Adrenal gland (tissue), 12 donors: Measurements from ENCODE around the gene ETF1. TPM values are rescaled to one million over a fixed set of nuclear protein-coding genes. Genes with fewer than 3 reads are reported as not detected.

ENCODE experiments used
- DNase-seq, 7 donors: peaks; one replicate each; pipeline ENCODE4 v3.0.0-alpha.2; 2019 to 2020
- H3K27ac ChIP-seq, 5 donors: fragments of 200-600 bp; sonication (generic) in 4 of 5; 1 replicate in 3 of 5; 2 replicates in 2 of 5; pipeline versions ENCODE4 v1.5.1 to v1.8.0; 2016 to 2020; ENCODE audit warnings: mild to moderate bottlenecking in 1 of 5
- H3K27me3 ChIP-seq: fragments of 200-600 bp; 2 replicates; pipeline ENCODE4 v1.8.0; 2021
- H3K36me3 ChIP-seq, 2 donors: fragments of 200-600 bp; replicated peaks in 1 of 2; 1 replicate in 1 of 2; 2 replicates in 1 of 2; pipeline versions ENCODE4 v1.5.1 to v1.8.0; 2018 to 2022
- H3K4me1 ChIP-seq, 2 donors: fragments of 200-600 bp; replicated peaks in 1 of 2; 1 replicate in 1 of 2; 2 replicates in 1 of 2; pipeline versions ENCODE4 v1.5.1 to v1.8.0; 2018 to 2021
- H3K4me3 ChIP-seq, 4 donors: fragments of 200-600 bp; sonication (generic) in 3 of 4; one replicate each; pipeline ENCODE4 v1.5.1; 2016 to 2018
- H3K9me3 ChIP-seq, 3 donors: fragments of 200-600 bp; sonication (generic) in 1 of 3; replicated peaks in 1 of 3; 1 replicate in 2 of 3; 2 replicates in 1 of 3; pipeline versions ENCODE4 v1.5.1 to v1.8.0; 2016 to 2021
- CTCF ChIP-seq, 6 experiments: fragments of 450-650 bp in 4 of 6; fragments of 200-600 bp in 2 of 6; sonication (generic) in 1 of 6; IDR thresholded peaks; 1 replicate in 5 of 6; 2 replicates in 1 of 6; pipeline versions ENCODE4 v1.5.1 to v1.8.0; 2016 to 2021; ENCODE audit warnings: antibody characterized with exemption in 6 of 6, mild to moderate bottlenecking in 2 of 6, moderate library complexity in 1 of 6
- POLR2A ChIP-seq, 2 donors: fragments of 450-650 bp; IDR thresholded peaks; one replicate each; pipeline ENCODE4 v1.6.1; 2017; ENCODE audit warnings: antibody characterized with exemption in 2 of 2, mild to moderate bottlenecking in 2 of 2, moderate library complexity in 1 of 2
- WGBS, 4 donors: extraction: QIAGEN DNeasy Blood & Tissue Kit in 2 of 4; methylation state at CpG; one replicate each; pipeline versions ENCODE4 v1.1.5 to v1.1.7; 2013 to 2017; 5-methylcytosine and 5-hydroxymethylcytosine counted together
- intact Hi-C, 2 donors: fragments of 100-400 bp; cut with DNase I; formaldehyde crosslinking; loops; one replicate each; pipeline versions ENCODE4 v1.14.1 to v1.15.0; 2022 to 2023
- polyA plus RNA-seq, 3 donors: library from polyadenylated mRNA; stranded (reverse); fragments of 200-250 nt in 2 of 3; fragments of 350-450 nt in 1 of 3; fragmentation: Illumina TruSeq in 1 of 3; extraction: RNeasy Lipid Tissue Mini Kit (QIAGEN cat#74804) in 1 of 3; gene quantifications; one replicate each; pipeline ENCODE4 v1.2.3, GENCODE V29; 2013 to 2014
- total RNA-seq, 9 donors: library from RNA; depleted of rRNA in 4 of 9; stranded (reverse); fragments of >200 nt in 4 of 9; fragments of 120-200 nt in 1 of 9; fragmentation: NEBNext Ultra II Directional in 1 of 9; extraction: Animal tissue kit (Norgen Biotek cat#: 25700) in 1 of 9; gene quantifications; one replicate each; pipeline versions ENCODE4 v1.1.0 to v1.2.4, GENCODE V29; 2013 to 2023
- donor health status: healthy with polysubstance abuse.
- donor health status: Bipolar disorder and iron deficiency.
- donor health status: DM: yes; HTN: yes; CAD: no.
- donor health status: DM: no; HTN: no; CAD: no.
- donor health status: DM: no; HTN: no; CAD: no.
- donor health status: DM: yes; HTN: yes; CAD: no.

The ETF1 gene
- total and polyA plus RNA-seq, 12 donors = 25.4 to 178 (median 72.3) TPM

- Histone ChIP-seq H3K36me3 (no peaks in the 10 kb centered on the region), H3K27me3 (no peaks in the 10 kb centered on the region), H3K4me1 (peaks cover 0 to 3% of the 10 kb centered on the region in 2 donors), H3K4me3 (no peak overlapping the region), H3K9me3 (no peaks in the 10 kb centered on the region), H3K27ac (no peak overlapping the region)
- TF ChIP-seq CTCF (IDR thresholded peaks at IDR 0.05) (no peak), POLR2A (IDR thresholded peaks at IDR 0.05) (no peak)
- no peak for DNase-seq
- intact Hi-C loops = loop anchor here in 1 of 2 donors (10.0 kb wide), 1 partner anchor 680 kb away; no protein-coding TSS in a partner anchor
Measured at GRCh38 chr5:138585157-138585556, 42.1 kb upstream of the ETF1 start.

- Histone ChIP-seq H3K27me3 (no peaks in the 10 kb centered on the region), H3K9me3 (no peaks in the 10 kb centered on the region), H3K36me3 (no peaks in the 10 kb centered on the region), H3K4me3 (no peak overlapping the region), H3K27ac (no peak overlapping the region), H3K4me1 (peaks cover 3% of the 10 kb centered on the region in 2 donors)
- intact Hi-C loops = loop anchor here in 1 of 2 donors (10.0 kb wide), 1 partner anchor 681 kb away; no protein-coding TSS in a partner anchor
- TF ChIP-seq CTCF (IDR thresholded peaks at IDR 0.05) (no peak), POLR2A (IDR thresholded peaks at IDR 0.05) (no peak)
- DNase-seq = no peak
- 84 to 87% (median 84%) methylated on average over 8 of the region's 8 CpGs for WGBS, 4 donors
Measured at GRCh38 chr5:138583984-138584637, 41.1 kb upstream of the ETF1 start.

- DNase-seq = no peak
- intact Hi-C loops = loop anchor here in 1 of 2 donors (10.0 kb wide), 1 partner anchor 682 kb away; no protein-coding TSS in a partner anchor
- WGBS, 4 donors = 89 to 94% (median 89%) methylated on average over 3 of the region's 3 CpGs
- no peak overlapping the region for H3K27ac ChIP-seq
- no peaks in the 10 kb centered on the region for H3K27me3 ChIP-seq
- H3K9me3 ChIP-seq = no peaks in the 10 kb centered on the region
- TF ChIP-seq POLR2A (IDR thresholded peaks at IDR 0.05) (no peak), CTCF (IDR thresholded peaks at IDR 0.05) (no peak)
- H3K4me1 ChIP-seq = peaks cover 3% of the 10 kb centered on the region in 2 donors
- H3K36me3 ChIP-seq = no peaks in the 10 kb centered on the region
- H3K4me3 ChIP-seq = no peak overlapping the region
Measured at GRCh38 chr5:138582959-138583358, 39.9 kb upstream of the ETF1 start.

GRCh38 chr5:138580777-138581176, 37.7 kb upstream of the ETF1 start:
- Histone ChIP-seq H3K4me1 (peaks cover 3 to 7% of the 10 kb centered on the region in 2 donors), H3K36me3 (no peaks in the 10 kb centered on the region), H3K27me3 (no peaks in the 10 kb centered on the region), H3K4me3 (no peak overlapping the region), H3K9me3 (no peaks in the 10 kb centered on the region), H3K27ac (peak overlapping the region in 2 of 5 donors; percentile 2 to 50)
- TF ChIP-seq CTCF (IDR thresholded peaks at IDR 0.05) (no peak), POLR2A (IDR thresholded peaks at IDR 0.05) (no peak)
- DNase-seq = no peak
- intact Hi-C loops = loop anchor here in 1 of 2 donors (10.0 kb wide), 1 partner anchor 684 kb away; no protein-coding TSS in a partner anchor
